Nucleus accumbens (tissue), 56 donors: ENCODE measurements around the gene HOXD13.
A peak's percentile ranks its signal among the peaks of the same experiment; 100 is the strongest.

ENCODE experiments used
- DNase-seq, 56 donors: peaks; one replicate each; lab custom pipeline; 2025; lab: John Stamatoyannopoulos, UW

The HOXD13 gene

DNA sequence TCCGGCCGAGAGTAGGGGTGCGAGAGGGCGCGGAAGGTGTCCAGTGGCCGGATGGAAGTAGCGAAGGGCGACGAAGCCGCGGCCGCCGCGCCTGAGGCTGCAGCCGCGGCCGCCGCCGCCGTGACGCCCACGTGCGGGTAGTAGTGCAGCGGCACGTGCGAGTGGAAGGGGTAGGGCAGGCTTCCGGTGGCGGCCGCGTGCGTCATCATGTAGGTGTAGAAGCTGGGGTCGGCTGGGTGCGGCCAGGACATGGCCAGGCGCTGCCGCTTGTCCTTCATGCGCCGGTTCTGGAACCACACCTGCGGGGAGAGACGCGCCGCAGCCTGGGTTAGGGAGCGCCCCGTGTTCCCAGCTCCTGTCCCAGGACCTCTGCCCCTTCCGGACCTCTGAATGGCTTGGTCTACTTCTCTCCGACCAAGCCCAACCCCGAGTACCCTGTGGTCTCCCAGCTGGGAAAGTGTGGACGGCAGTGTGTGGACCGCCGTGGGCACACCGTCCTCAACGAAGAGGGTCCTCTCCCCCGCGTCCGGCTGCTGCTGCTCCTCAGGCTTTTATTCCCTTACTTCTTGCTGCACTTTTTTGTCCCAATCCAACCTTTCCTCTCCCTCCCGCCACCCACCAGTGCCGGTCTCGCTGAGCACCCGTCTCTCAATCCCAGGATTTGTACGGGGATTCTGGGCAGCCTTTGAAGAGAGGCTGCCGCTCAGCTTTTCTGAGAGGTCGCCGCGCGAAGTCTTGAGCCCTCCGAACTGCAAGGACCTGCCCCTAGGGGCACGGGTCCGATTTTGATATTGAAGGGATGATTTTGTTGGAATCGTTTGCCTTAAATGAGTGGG lies 11.8 kb upstream of the HOXD13 start:
- DNase-seq, result no peak

DNA sequence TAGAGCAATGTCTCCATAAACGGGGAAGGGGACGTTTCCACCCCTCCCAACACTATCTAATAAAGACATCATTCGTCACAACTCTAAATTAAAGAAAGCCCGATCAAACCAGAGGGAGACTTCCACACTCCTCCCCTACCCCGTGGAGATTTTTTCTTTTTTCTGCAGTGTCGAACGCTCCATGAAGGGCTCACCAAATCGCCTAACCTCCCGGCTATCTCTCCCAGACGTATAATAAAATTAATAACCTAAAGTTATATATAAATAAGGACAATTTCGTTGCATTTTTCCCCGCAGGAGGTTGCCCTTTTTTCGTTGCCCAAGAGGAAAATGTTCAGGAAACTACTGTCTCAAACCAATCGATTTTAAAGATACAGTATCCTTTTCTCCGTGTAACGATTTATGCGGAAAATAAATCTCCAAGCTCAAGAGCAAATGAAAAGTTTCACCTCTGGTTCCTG lies 11.1 kb upstream of the HOXD13 start:
- DNase-seq, result no peak

GRCh38 chr2:176081837-176082524 lies 10.5 kb upstream of the HOXD13 start:
- DNase-seq, result no peak

DNA sequence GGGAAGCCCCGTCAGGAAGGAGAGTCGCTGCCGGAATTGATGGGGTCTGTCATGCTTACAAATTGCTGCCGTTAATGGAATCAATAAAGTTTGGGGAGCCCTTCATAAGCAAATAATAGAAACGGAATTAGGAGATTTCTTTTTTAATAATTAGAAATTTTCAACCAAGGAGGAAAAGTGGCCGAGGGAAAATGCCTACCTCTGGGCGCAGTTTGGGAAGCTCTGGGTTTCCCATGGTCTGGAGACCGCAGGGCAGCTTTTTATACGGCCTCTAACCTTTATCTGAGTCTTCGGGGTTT lies 10.0 kb upstream of the HOXD13 start:
- no peak for DNase-seq

DNA sequence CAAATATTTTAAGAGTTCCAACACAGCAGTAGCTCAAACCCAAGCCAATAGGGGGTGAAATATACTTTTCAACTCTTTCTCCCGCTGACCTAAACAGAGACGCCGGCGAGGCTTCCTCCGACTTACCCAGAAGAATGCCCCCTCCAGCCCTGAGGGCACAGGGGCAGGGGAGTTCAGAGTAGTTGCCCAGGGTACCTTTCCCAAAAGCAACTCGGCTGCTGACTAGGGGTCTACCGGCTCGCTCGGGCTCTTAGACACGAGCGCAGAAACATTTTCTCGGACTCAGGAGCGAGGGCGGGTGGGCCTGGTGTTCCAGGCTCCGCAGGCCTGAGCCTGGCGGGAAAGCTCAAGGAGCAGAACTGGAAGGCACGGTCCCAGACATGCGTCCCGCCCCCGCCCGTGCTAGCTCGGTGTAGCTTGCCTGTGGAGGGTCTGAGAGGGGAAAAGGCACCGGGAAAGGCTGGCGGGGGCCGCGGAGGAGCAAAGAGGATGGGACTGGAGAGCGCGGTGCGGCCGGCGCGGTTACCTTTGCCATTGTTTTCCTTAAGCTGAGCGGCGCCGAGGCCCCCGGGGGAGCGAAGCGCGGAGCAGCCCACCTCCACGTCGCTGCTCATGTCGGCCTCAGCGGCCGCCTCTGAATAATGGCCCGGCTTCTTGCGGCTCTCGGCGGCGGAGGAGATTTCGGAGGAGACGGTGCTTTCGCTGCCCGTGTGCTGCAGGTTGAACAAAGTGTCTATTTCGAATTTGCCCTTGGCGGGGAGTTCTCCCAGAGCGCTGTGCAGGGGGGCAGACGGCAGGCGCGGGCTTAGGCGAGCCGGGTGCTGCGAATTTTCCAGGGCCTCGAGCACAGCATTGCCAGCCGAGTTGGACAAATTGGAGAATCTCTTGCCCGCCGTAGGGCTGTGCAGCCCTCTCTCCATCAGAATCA lies 9.4 kb upstream of the HOXD13 start:
- no peak for DNase-seq

DNA sequence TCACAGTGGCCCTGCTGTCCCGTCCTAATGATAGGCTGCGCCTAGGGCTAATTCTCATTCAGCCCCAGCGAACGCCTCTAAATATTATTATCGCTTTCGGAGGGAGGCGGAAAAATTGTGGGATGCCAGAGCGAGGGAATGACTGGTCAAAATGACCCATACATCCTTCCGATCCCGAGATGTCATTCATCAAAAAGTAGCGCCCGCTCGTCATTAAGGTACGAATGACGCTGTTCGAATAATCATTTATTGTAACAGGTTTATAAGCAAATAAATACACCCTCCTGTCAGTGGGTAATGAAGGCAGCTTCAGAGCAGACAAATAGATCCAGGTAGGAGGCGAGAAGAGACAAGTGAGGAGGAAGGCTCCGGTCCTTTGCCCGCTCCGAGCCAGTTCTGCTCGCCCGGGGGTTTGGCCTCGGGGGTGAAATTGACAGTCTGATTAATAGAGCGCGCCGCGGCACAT lies 8.7 kb upstream of the HOXD13 start, which contains the start of gene EVX2:
Gene EVX2, minus strand, starts transcription at position 167 of the 466 bp plus-strand sequence. CDS start 186 bp downstream, outside the sequence.
- DNase-seq, result no peak

- no peak for DNase-seq
Measured at GRCh38 chr2:176084611-176085119, 7.9 kb upstream of the HOXD13 start.

- DNase-seq, result no peak
Measured at GRCh38 chr2:176085120-176085788, 7.3 kb upstream of the HOXD13 start.

GRCh38 chr2:176085861-176086771 lies 6.4 kb upstream of the HOXD13 start:
- peak in 40 of 56 donors; percentile 4 to 76 (median 28) for DNase-seq

DNA sequence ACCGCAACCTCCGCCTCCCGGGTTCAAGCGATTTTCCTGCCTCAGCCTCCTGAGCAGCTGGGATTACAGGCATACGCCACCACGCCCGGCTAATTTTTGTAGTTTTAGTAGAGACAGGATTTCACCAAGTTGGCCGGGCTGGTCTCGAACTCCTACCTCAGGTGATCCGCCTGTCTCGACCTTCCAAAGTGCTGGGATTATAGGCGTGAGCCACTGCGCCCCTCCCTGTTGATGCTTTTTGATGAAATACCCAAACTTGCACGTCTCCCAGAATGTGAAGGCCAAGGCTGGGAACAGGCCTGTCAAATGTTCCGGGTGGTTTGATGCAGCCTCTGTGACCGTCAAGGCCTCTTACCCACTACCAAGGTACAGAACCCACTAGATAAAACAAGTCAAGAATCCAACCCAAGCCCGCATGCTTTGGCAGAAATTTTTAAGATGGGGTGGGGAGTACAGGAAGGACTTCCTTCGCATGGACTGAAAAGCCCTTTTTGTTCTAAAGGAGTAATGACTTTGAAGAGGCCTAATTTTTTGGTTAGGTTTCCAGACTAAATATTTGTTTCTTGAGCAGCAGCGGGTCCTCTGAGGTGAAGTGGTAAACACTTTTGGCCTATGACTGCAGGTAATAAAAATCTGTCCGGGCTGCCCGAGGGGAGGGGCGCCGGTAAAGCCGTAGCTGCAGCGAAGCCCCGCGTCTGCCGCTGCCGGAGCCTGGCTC lies 5.0 kb upstream of the HOXD13 start:
- DNase-seq, result no peak

GRCh38 chr2:176088048-176088936 lies 4.2 kb upstream of the HOXD13 start:
- peak in 28 of 56 donors; percentile 2 to 49 (median 10) for DNase-seq

DNA sequence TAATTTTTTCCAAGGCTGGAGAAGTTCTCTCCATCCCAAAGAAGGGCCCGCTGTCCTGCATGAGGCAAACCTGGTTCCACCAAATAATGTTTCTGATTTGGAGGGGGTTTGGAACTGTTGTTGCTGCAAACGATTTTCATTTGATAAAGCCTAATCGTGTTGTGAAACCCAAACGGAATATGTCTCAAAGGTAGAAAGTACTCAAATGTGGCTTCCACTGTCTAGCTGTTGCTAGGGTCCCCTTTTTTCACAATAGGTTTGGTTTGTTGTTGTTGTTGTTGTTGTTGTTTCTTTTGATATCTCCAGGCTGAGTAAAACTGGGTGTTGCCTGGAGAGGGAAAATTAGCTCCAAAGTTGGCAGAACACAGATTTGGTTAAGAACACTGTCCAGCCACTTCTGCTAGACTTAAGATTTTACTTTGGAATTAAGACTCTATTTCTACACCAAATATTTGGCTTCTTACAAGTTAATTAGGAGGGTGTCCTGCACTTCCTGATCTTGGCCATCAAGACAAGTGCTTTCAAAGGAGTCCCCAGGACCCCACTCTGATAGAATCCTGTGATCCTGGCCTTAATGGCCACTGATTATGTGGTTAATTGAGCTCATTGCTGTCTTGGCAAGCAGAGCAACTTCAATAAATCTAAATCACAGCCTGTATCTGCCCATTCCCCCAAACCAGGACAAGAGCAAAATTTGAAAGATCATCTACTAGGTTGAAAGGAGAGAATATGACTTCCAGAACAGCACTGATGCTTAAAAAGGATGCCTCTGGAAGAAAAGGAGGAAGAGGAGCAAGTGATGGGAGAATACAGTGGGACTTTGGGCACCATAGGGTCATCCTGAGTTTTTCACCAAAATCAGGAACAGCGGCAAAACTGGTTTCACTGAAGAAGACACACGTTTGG lies 3.3 kb upstream of the HOXD13 start:
- DNase-seq, result no peak

DNA sequence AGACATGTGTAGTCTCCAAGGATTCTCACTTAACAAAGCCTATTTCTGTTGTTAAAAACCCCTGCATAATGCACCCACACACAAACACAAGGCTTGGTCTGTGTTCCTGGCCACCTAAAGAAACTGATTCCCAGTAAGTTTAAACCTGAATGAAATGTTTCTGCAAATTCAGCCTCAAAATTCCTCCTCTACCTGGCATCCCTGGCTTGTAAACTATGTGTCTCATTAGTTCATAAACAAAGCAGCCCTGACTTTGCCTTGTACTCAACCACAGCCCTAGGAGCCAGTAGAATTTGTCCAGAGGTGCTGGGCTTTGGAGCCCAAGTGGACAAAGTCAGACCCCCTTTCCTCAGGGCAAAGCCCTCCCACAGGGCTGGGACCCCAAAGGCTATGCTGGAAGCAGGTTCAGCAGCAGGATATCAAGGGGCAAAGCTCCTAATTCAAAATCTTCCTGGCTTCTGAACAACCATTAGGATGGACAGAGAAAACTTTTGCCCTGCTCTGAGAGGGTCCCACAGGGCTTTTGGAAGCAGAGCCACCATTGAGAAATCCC lies 2.6 kb upstream of the HOXD13 start:
- DNase-seq, result no peak

GRCh38 chr2:176090862-176091261 lies 1.7 kb upstream of the HOXD13 start:
- DNase-seq, result no peak

DNA sequence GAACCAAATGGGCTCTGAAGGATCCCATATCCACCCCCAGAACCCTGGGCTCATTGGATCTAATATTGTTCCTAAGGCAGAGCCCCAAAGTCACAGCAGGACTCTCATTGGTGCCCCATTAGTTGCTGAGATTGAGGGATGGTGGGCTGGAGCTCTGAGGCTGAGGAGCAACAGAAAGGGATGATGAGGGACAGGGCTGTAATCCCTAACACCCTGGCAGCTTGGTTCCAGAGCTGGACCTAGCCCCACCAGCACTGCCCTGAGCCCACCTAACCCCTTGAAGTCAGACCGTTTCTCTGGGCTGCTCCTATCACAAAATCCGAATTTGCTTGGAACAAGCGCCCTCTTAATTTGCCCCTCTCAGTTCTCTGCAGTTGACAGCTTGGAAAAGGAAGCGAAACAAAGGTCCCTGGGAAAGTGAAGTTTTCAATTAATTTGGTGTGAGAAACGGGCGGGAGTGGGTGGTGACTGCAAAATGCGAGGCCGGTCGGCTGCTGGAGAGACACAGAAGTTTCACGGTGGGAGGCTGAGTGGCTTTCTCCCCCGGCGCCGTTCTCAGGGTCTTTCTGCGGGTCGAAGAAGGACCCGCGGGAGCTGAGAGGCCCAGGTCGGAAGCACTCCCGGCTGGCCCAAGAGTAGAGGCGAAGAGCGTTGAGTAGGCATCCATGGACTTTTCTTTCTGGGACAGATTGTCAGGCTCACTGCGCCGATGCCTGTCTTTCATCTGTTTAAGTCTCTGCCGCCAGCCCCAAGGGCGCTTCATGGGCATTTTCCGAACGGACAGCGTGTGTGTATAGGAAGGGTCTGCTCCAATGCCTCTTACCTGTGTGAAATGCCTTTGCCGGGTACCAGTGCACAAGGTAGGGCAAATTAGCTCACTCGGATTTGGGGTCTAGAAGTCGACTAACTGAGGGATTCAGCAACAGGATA lies 927 bp upstream of the HOXD13 start:
- DNase-seq, result no peak
